HT1080 (cell line): ENCODE measurements around the gene COX4I1. TPM values are rescaled to one million over a fixed set of nuclear protein-coding genes. Genes with fewer than 3 reads are reported as not detected.
A peak's percentile ranks its signal among the peaks of the same experiment; 100 is the strongest.

Experiments used
- DNase-seq: peaks from one replicate; pipeline ENCODE4 v3.0.0-alpha.2; 2015; ENCODE audit warnings: low read depth
- total RNA-seq: library from RNA; depleted of rRNA; stranded (reverse); fragments of >200 nt; shearing (Covaris generic); gene quantifications from 2 replicates; pipeline ENCODE4 v1.2.3, GENCODE V29; 2014

Gene COX4I1
- total RNA-seq, 1 experiment from 2014 or later, result 611 TPM

- no peak for DNase-seq
Measured at GRCh38 chr16:85839681-85840240, 40.3 kb downstream of the COX4I1 start.

- no peak for DNase-seq
Measured at GRCh38 chr16:85840395-85840794, 40.9 kb downstream of the COX4I1 start.

- DNase-seq, result no peak
Measured at GRCh38 chr16:85840801-85841200, 41.3 kb downstream of the COX4I1 start.

- no peak for DNase-seq
Measured at GRCh38 chr16:85842435-85842834, 42.9 kb downstream of the COX4I1 start.

GRCh38 chr16:85842848-85843247 is 43.4 kb downstream of the COX4I1 start:
- no peak for DNase-seq

DNA sequence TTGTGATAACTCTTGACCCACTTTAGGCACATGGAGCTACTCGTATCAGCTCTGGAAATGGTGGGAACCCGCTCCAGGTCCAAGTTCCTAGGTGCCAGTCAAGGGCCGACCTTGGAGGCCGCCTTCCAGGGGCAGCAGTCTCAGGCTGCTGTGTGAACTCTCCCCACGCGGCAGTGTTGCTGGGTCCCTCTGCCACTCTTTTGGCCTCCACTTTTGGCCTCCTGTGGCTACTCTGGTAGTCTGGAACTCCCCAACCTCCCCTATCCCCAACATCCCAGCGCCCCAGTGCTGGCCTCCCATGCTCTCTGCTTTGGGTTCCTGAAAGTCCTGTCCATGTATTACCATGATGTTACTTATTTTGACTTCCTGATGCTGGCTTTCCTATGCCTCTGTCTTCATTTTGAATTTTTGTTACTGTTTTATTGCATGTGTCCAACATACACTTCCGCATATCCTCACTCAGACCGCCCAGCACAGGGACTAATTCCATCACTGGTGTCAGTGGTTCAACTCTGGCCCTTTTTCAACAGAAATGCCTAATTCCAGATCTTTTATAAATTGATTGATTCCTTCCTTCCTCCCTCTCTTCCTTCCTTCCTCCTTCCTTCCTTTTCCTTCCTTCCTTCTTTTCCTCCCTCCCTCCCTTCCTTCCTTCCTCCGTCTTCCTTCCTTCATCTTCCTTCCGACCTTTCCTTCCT is 44.1 kb downstream of the COX4I1 start:
- no peak for DNase-seq

- no peak for DNase-seq
Measured at GRCh38 chr16:85844169-85844481, 44.6 kb downstream of the COX4I1 start.

DNA sequence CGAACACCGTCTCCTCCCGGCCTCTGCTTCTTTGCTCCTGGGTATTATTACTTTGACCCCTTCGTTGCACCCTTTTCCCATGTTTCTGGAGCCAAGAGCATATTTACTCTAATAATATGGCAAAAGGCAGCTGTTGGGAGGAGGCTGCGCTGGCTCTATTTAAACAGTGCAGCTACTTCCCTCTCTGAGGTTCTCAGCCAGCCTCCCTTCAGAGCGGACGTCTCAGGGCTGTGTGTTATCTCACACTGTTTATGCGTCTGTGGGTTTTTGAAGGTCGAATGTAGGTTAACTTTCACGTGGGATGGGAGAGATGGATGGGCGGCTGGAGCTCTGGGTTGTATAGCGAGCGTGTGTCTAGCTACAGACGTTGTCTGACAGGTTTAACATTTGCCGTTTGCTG is 45.3 kb downstream of the COX4I1 start:
- DNase-seq, result no peak

- no peak for DNase-seq
Measured at GRCh38 chr16:85845266-85845665, 45.8 kb downstream of the COX4I1 start.

DNA sequence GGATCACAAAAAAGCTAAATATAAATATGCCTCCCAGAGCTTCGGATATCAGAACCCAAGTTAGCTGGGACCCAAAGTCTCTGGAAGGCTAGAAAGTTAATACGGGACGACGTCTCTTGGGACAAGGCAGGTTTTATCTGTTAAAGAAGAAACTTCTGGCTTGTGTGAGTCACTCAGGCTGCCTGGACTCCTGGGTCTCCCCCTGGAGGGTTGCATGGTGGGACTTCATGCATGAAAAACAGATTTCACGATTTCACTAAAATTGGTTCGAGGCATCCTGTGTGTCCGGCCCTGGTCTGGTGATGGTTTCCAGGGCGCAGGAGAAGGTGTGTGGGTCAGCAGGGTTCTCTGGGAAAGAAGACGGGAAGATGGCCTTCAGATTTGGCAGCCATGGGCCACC is 47.0 kb downstream of the COX4I1 start:
- no peak for DNase-seq

GRCh38 chr16:85847036-85847435 is 47.5 kb downstream of the COX4I1 start:
- no peak for DNase-seq

- no peak for DNase-seq
Measured at GRCh38 chr16:85847681-85848601, 48.4 kb downstream of the COX4I1 start.

GRCh38 chr16:85848986-85849385 is 49.5 kb downstream of the COX4I1 start:
- DNase-seq, result no peak

GRCh38 chr16:85849388-85849787 is 49.9 kb downstream of the COX4I1 start:
- no peak for DNase-seq

DNA sequence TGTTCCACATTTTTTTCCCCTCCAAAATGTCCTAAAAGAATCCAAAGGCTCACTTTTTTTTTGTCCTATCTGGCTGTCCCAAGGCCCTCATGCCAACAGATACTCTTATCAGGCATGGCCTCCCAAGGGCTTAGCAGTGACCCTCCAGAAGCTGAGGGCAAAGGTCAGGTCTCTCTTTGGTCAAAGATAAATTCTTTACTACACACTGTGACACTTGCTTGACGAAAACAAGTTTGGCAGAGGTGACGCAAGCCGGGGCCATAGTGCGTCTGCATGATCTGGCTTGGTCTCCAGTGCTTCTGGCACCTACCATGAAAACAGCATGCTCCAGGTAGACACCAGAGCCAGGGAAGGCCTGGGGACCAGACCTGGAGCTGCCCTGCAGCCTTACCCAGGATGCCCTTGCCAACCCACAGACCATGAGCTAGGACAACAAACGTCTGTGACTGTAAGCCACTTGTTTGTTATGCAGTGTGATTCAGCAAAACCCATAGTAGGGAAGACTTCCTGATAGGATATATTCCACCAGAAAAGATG is 50.9 kb downstream of the COX4I1 start:
- no peak for DNase-seq

GRCh38 chr16:85851034-85851785 is 51.7 kb downstream of the COX4I1 start:
- peak; percentile 26 for DNase-seq

- no peak for DNase-seq
Measured at GRCh38 chr16:85853547-85854545, 54.4 kb downstream of the COX4I1 start.

- DNase-seq, result no peak
Measured at GRCh38 chr16:85854935-85855334, 55.4 kb downstream of the COX4I1 start.

GRCh38 chr16:85856079-85856478 is 56.6 kb downstream of the COX4I1 start:
- DNase-seq, result peak; percentile 18

DNA sequence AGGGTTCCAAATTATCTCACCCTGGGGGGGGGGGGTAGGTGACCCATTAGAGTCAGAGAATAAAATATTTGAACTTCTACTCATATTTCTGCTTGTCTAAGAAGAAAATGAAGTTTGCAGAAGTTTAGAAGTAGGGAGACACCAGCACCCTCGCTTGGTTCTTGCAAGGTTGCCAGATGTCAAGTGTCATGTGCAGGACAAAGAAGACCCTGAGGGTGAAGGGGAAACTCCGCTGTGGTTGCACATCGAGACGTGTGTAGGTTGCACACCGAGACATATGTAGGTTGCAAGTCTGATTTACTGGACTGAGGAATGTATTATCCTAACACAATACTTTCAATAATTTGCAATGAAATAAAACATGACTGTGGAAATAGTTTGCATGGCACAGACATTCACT is 57.1 kb downstream of the COX4I1 start:
- no peak for DNase-seq
